K562 (cell line): ENCODE data around the gene COL26A1. TPM values are rescaled to one million over a fixed set of nuclear protein-coding genes. Genes with fewer than 3 reads are reported as not detected.

ENCODE experiments used
- ATAC-seq: fragments of 200-7000 bp; cut with Tn5 transposase; 3 replicates; pipeline ENCODE4 v1.9.1; 2020; ENCODE audit warnings: moderate library complexity
- BruUV-seq: library from RNA; stranded (reverse); fragments of 400-500 nt; replicated peaks from 2 replicates; lab custom pipeline; 2021; lab: Mats Ljungman, UMichigan
- CTCF ChIA-PET: fragments of 300-600 bp; formaldehyde crosslinking; extraction: SDS; loops from one replicate; lab custom pipeline; 2021; ENCODE audit warnings: low intra/inter-chr PET ratio; lab: Yijun Ruan, JAX
- POLR2A ChIA-PET: fragments of 300-600, 350-650 bp; sonication (Branson Sonifier 250); formaldehyde crosslinking; extraction: SDS; loops from one replicate; lab custom pipeline; 2021; ENCODE audit warnings: antibody characterized with exemption, inconsistent platforms; lab: Yijun Ruan, JAX
- DNase-seq, 4 experiments: peaks; one replicate each; pipeline versions ENCODE4 v3.0.0 to v3.0.0-alpha.2; 2011 to 2018; ENCODE audit warnings: low spot score in 3 of 4, mixed read lengths in 3 of 4; ENCODE audit errors: extremely low read depth in 1 of 4
- FAIRE-seq: peaks from 2 replicates; lab custom pipeline; 2011; peaks lifted over from hg19 to GRCh38; lab: Jason Lieb, UNC
- H2AFZ ChIP-seq: 2 replicates; pipeline ENCODE4 v1.6.0; 2011; ENCODE audit warnings: low read depth, low read length, control low read depth, inconsistent platforms
- H3K27ac ChIP-seq: fragments of 200-600 bp; 3 replicates; pipeline ENCODE4 v1.8.0; 2011; ENCODE audit warnings: low read depth, mild to moderate bottlenecking, control low read depth, inconsistent platforms, low read length, moderate library complexity, mixed read lengths; ENCODE audit errors: extremely low read depth
- H3K27me3 ChIP-seq, 2 experiments: fragments of 300-600 bp in 1 of 2; 2 replicates in 1 of 2; 3 replicates in 1 of 2; pipeline versions ENCODE4 v1.6.0 to v1.8.0; 2011; ENCODE audit warnings: inconsistent platforms in 2 of 2, low read length in 2 of 2, mild to moderate bottlenecking in 1 of 2, mixed read lengths in 1 of 2, moderate library complexity in 1 of 2; ENCODE audit not compliant: control insufficient read depth in 2 of 2, insufficient read depth in 2 of 2
- H3K36me3 ChIP-seq: fragments of 300-600 bp; 3 replicates; pipeline ENCODE4 v1.8.0; 2011; ENCODE audit warnings: mild to moderate bottlenecking, low read length, inconsistent platforms; ENCODE audit not compliant: control insufficient read depth, insufficient read depth
- H3K4me1 ChIP-seq, 2 experiments: fragments of 200-600 bp in 1 of 2; replicated peaks in 1 of 2; 2 replicates in 1 of 2; 3 replicates in 1 of 2; pipeline versions ENCODE4 v1.5.1 to v1.8.0; 2011; ENCODE audit warnings: inconsistent platforms in 2 of 2, low read length in 2 of 2, mild to moderate bottlenecking in 1 of 2, mixed read lengths in 1 of 2, moderate library complexity in 1 of 2; ENCODE audit not compliant: control insufficient read depth in 2 of 2, insufficient read depth in 2 of 2
- H3K4me2 ChIP-seq: 2 replicates; pipeline ENCODE4 v1.6.1; 2011; ENCODE audit warnings: low read length, control low read depth, inconsistent platforms, mixed read lengths; ENCODE audit not compliant: insufficient read depth
- H3K4me3 ChIP-seq: fragments of 200-600 bp; sonication (generic), shearing (Covaris generic); 2 replicates; pipeline ENCODE4 v1.5.1; 2016; ENCODE audit warnings: control low read depth, inconsistent platforms
- H3K79me2 ChIP-seq: fragments of 200-600 bp; 3 replicates; pipeline ENCODE4 v1.8.0; 2011; ENCODE audit warnings: low read length, inconsistent platforms; ENCODE audit not compliant: control insufficient read depth, insufficient read depth
- H3K9ac ChIP-seq, 2 experiments: 2 replicates each; pipeline versions ENCODE4 v1.6.0 to v1.6.1; 2011; ENCODE audit warnings: low read depth in 2 of 2, low read length in 2 of 2, control low read depth in 1 of 2, inconsistent platforms in 1 of 2, mild to moderate bottlenecking in 1 of 2, mixed read lengths in 1 of 2; ENCODE audit not compliant: insufficient read depth in 1 of 2
- H3K9me1 ChIP-seq: one replicate; pipeline ENCODE4 v1.6.0; 2011; ENCODE audit warnings: inconsistent platforms, mild to moderate bottlenecking, low read length, moderate library complexity; ENCODE audit not compliant: control insufficient read depth, insufficient read depth
- H3K9me3 ChIP-seq: replicated peaks from 2 replicates; pipeline ENCODE4 v1.5.1; 2011; ENCODE audit warnings: low read depth, low read length, inconsistent platforms; ENCODE audit not compliant: control insufficient read depth, insufficient read depth
- H4K20me1 ChIP-seq: replicated peaks from 2 replicates; pipeline ENCODE4 v1.6.1; 2011; ENCODE audit warnings: low read length, inconsistent platforms, mixed read lengths; ENCODE audit not compliant: control insufficient read depth, insufficient read depth
- ADNP ChIP-seq: fragments of 200-800 bp; sonication (Bioruptor generic); IDR thresholded peaks from 2 replicates; pipeline ENCODE4 v1.6.1; 2016; ENCODE audit warnings: missing genetic modification characterization, missing compliant biosample characterization
- ATF3 ChIP-seq, 2 experiments: fragments of 450-650 bp in 1 of 2; sonication (generic) in 1 of 2; formaldehyde crosslinking in 1 of 2; IDR thresholded peaks in 1 of 2; conservative IDR thresholded peaks in 1 of 2; 2 replicates each; pipeline versions ENCODE4 v1.6.1 to v1.8.1; 2016 to 2023; ENCODE audit warnings: mild to moderate bottlenecking in 2 of 2, moderate library complexity in 2 of 2, inconsistent platforms in 1 of 2, missing genetic modification reagents in 1 of 2
- EP400 ChIP-seq: fragments of 450-650 bp; IDR thresholded peaks from 2 replicates; pipeline ENCODE4 v1.6.1; 2017; ENCODE audit warnings: antibody characterized with exemption, mild to moderate bottlenecking, moderate library complexity
- PTBP1 ChIP-seq: fragments of 200-400 bp; formaldehyde crosslinking; IDR thresholded peaks from 2 replicates; pipeline ENCODE4 v1.6.1; 2017; ENCODE audit warnings: low read depth, low read length
- RBM25 ChIP-seq: fragments of 200-400 bp; formaldehyde crosslinking; IDR thresholded peaks from 2 replicates; pipeline ENCODE4 v1.6.1; 2018; ENCODE audit warnings: low read length, low read depth, moderate library complexity; ENCODE audit not compliant: severe bottlenecking
- SNIP1 ChIP-seq: fragments of 450-650 bp; IDR thresholded peaks from 2 replicates; pipeline ENCODE4 v1.7.1; 2017; ENCODE audit warnings: low read depth, mild to moderate bottlenecking
- TCF7 ChIP-seq: sonication (generic); IDR thresholded peaks from 2 replicates; pipeline ENCODE4 v1.6.1; 2016; ENCODE audit warnings: antibody characterized with exemption, borderline replicate concordance
- ZNF174 ChIP-seq: fragments of 250-450 bp; sonication (Bioruptor Pico); IDR thresholded peaks from 2 replicates; pipeline ENCODE4 v1.4.0; 2020; ENCODE audit warnings: mild to moderate bottlenecking
- WGBS: fragments of 100-300 bp; shearing (Covaris generic); methylation state at CpG from one replicate; pipeline ENCODE4 v1.1.6; 2016; ENCODE audit warnings: low coverage, mixed read lengths; ENCODE audit not compliant: insufficient coverage; ENCODE audit errors: missing lambda C conversion rate; 5-methylcytosine and 5-hydroxymethylcytosine counted together
- in situ Hi-C: fragments of 300-500 bp; cut with MboI; formaldehyde crosslinking; loops from 4 replicates; pipeline ENCODE4 v1.15.0; 2018; ENCODE audit warnings: inconsistent platforms, mixed read lengths
- intact Hi-C: fragments of 100-400 bp; cut with micrococcal nuclease; formaldehyde crosslinking; loops from 2 replicates; pipeline ENCODE4 v1.14.2; 2022
- polyA plus RNA-seq, 8 experiments: library from polyadenylated mRNA; depleted of rRNA in 4 of 8; stranded (reverse) in 5 of 8; unstranded in 3 of 8; fragments of >200 nt; fragmentation: Nextera tagmentation in 2 of 8; fragmentation: Illumina TruSeq in 1 of 8; extraction: Ambion mirVana in 2 of 8; extraction: Trizol in 1 of 8; gene quantifications; 2 replicates each; pipeline versions ENCODE4 v1.2.1 to v1.2.3, GENCODE V29; 2011 to 2014; ENCODE audit warnings: inconsistent platforms in 1 of 8, missing spikeins in 1 of 8
- total RNA-seq, 7 experiments: library from RNA; depleted of rRNA in 6 of 7; stranded (reverse); fragments of >200 nt in 6 of 7; fragmentation: Illumina TruSeq in 2 of 7; extraction: Trizol in 2 of 7; gene quantifications; 2 replicates each; pipeline versions ENCODE4 v1.2.1 to v1.2.3, GENCODE V29; 2011 to 2021; ENCODE audit warnings: low replicate concordance in 1 of 7

Gene COL26A1
- total and polyA plus RNA-seq, 9 of the 15 experiments (the other 6 are each of a cell fraction or from before 2014, with no cell fraction given): 0.04 to 0.39 (median 0.07) TPM; not detected in 5

GRCh38 chr7:101536668-101537067, 174.0 kb downstream of the COL26A1 start (continued):
- peak; percentile 97 for TF ChIP-seq RBM25
- TF ChIP-seq ADNP (tag): peak; percentile 47
- 0 out of 2 replicates have a peak, but pooled peaks have one; percentile 76 for TF ChIP-seq PTBP1
- no peak for TF ChIP-seq SNIP1
- no peak for TF ChIP-seq EP400
- TF ChIP-seq, all 486 proteins: peak for 10

GRCh38 chr7:101537205-101537604, 174.5 kb downstream of the COL26A1 start:
- ATAC-seq (no peak), DNase-seq (no peak), FAIRE-seq (no peak)
- H3K9me3 ChIP-seq: no peaks in the 10 kb centered on the region
- peaks cover 4% of the 10 kb centered on the region for H3K9me1 ChIP-seq
- no peak overlapping the region; a peak in 1 of 4 replicates for H3K9ac ChIP-seq
- no peak overlapping the region for H3K27ac ChIP-seq
- in situ Hi-C loops (no loop called here), intact Hi-C loops (no loop called here)
- H3K4me3 ChIP-seq: no peak overlapping the region
- ChIA-PET CTCF (no interaction called here), POLR2A (no interaction called here)
- WGBS: 1% methylated on average over 8 of the region's 8 CpGs
- no peaks in the 10 kb centered on the region for H3K36me3 ChIP-seq
- H3K4me1 ChIP-seq: peaks cover 0 to 30% of the 10 kb centered on the region in 2 experiments; a peak in 2 of 5 replicates
- no peaks in the 10 kb centered on the region for H3K79me2 ChIP-seq
- peaks cover 13% of the 10 kb centered on the region; the same call in 1 of the 2 replicates for H4K20me1 ChIP-seq
- no peak overlapping the region for H2AFZ ChIP-seq
- H3K4me2 ChIP-seq: no peak overlapping the region
- H3K27me3 ChIP-seq: peaks cover 3 to 47% of the 10 kb centered on the region in 2 experiments; a peak in 2 of 5 replicates
- TF ChIP-seq ZNF174 (CRISPR knock-in tag): no peak
- peak; percentile 53 for TF ChIP-seq ATF3 (IDR thresholded peaks at IDR 0.05)
- no peak for TF ChIP-seq ATF3 (CRISPR knock-in tag; conservative IDR thresholded peaks at IDR 0.05)
- TF ChIP-seq TCF7: no peak
- no TSS peak for BruUV-seq
